Epithelial cell of proximal tubule (primary cell): Measurements from ENCODE around the gene ADGRG2. TPM values are rescaled to one million over a fixed set of nuclear protein-coding genes. Genes with fewer than 3 reads are reported as not detected.

ENCODE experiments used
- DNase-seq: peaks from one replicate; pipeline ENCODE4 v3.0.0-alpha.2; 2011; ENCODE audit warnings: low read depth
- H3K4me3 ChIP-seq: 2 replicates; pipeline ENCODE4 v1.5.1; 2011; ENCODE audit warnings: low read depth, mild to moderate bottlenecking, low read length
- total RNA-seq: library from RNA; depleted of rRNA; stranded (reverse); fragments of >200 nt; gene quantifications from 2 replicates; pipeline ENCODE4 v1.2.3, GENCODE V29; 2015
- TF ChIP-seq, protein P1 (sequence below): conservative IDR thresholded peaks from 2 replicates; pipeline ENCODE4 v1.5.1; 2012; ENCODE audit warnings: low read depth, mild to moderate bottlenecking, low read length

Gene ADGRG2
- total RNA-seq, 1 donor from 2014 or later: 0.17 TPM

DNA sequence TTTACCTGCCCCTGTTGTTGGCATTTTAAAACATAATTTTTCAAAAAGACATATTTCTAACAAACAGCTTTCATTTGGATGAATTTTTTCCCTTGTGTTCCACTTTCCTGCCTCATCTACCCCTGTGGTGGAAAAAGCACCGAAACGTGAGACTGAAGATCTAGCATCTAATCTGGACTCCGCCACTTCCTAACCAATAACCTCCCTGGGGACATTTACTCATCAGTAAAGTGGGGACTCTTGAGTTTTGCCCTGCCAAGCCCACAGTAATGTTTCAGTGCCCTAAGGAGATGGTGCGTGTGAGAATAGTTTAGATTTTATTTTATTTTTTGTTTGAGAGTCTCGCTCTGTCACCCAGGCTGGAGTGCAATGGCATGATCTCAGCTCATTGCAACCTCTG, 56.7 kb downstream of the ADGRG2 start:
- no peak overlapping the region for H3K4me3 ChIP-seq
- TF ChIP-seq, protein P1, sequence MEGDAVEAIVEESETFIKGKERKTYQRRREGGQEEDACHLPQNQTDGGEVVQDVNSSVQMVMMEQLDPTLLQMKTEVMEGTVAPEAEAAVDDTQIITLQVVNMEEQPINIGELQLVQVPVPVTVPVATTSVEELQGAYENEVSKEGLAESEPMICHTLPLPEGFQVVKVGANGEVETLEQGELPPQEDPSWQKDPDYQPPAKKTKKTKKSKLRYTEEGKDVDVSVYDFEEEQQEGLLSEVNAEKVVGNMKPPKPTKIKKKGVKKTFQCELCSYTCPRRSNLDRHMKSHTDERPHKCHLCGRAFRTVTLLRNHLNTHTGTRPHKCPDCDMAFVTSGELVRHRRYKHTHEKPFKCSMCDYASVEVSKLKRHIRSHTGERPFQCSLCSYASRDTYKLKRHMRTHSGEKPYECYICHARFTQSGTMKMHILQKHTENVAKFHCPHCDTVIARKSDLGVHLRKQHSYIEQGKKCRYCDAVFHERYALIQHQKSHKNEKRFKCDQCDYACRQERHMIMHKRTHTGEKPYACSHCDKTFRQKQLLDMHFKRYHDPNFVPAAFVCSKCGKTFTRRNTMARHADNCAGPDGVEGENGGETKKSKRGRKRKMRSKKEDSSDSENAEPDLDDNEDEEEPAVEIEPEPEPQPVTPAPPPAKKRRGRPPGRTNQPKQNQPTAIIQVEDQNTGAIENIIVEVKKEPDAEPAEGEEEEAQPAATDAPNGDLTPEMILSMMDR: no peak
- no peak for DNase-seq

DNA sequence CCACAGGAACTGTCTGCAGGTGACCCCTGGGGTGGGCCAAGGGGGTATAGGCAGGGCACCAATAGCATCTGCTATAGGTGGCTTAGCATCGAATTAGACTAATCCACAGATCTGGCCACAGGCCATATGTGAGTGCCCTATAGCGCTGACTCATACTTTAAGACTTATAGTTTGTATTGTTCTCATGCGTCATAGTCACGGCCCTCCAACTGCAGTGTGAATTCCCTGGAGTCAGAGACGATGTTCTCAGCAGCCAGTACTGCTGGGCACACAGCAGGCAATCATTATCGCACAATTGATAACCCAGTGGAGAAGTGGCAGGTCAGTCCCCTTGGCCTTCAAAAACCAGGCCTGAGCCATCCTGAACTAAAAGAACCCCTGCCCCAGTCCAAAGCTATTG, 58.1 kb downstream of the ADGRG2 start:
- no peak for DNase-seq
- H3K4me3 ChIP-seq: no peak overlapping the region
- TF ChIP-seq, protein P1: no peak

DNA sequence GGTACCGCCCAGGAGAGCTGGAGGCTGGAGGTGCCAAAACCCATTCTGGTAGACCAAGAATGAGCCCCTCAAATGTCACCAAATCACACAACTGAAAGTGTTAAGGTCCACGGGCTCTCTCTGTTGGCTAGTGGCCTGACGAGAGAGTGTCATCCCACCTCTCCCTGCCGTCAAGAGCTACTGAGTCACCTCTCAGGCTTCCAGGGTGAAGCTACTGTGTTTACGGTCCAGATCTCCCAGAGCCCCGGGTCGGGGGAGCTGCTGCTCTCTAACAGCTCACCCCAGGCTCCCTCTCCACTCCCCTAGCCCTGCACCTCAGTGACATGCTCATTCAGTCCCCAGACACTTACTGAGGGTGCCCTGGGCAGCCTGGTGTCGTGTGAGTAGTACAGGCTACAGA, 59.2 kb downstream of the ADGRG2 start:
- H3K4me3 ChIP-seq: no peak overlapping the region
- TF ChIP-seq, protein P1: no peak
- no peak for DNase-seq

DNA sequence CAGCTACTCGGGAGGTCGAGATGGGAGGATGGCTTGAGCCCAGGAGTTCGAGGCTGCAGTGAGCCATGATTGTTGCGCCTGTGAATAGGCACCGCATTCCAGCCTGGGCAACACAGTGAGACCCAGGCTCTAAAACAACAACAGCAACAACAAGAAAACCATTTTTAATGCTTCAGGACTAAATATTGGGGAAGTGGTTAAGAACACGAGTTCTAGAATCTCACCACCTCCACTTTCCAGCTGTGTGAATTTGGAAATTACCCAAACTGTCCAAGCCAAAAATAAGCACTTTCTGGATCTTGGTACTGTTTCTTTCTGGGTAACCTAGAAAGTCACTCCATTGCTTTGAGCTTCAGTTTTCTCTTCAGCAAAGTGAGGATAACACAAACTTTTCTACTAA, 63.2 kb downstream of the ADGRG2 start:
- H3K4me3 ChIP-seq: no peak overlapping the region
- TF ChIP-seq, protein P1: no peak
- DNase-seq: no peak

DNA sequence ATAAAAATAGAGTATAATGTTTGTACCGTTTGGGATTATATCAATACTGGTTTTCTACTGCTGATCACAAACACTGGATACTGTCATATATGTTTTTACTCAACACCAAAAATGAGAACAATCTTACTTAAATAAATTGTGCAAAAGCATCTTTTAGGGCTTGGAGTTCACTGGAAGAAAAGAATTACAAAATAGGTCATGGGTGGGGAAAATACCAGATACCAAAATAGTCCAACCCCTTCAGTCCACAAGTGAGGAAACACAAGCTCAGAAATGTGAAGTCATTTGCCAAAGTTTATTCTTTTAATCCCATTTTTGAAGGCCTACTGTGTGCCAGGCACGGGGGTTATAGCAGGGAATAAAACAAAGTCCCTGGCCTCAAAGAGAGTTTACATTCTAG, 64.4 kb downstream of the ADGRG2 start:
- no peak for DNase-seq
- TF ChIP-seq, protein P1: no peak
- no peak overlapping the region for H3K4me3 ChIP-seq

DNA sequence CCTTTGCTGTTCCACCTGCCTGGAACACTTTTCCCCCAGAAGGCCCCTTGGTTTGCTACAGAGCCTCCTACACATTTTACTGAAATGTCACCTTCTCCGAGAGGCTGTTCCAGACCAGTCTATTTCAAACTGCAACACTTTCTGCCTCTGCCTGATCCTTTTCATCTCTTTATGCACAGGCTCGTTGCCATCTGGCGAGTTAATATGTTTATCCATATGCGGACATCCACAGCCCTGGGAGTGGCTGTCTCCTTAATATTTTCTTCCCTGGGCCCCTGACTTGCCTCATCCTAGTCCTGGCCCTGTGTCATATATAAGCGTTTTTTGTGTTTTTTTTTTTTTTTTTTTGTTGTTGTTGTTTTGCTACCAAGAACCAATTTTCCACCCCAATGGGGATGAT, 73.2 kb downstream of the ADGRG2 start:
- no peak overlapping the region for H3K4me3 ChIP-seq
- no peak for DNase-seq
- TF ChIP-seq, protein P1: no peak

DNA sequence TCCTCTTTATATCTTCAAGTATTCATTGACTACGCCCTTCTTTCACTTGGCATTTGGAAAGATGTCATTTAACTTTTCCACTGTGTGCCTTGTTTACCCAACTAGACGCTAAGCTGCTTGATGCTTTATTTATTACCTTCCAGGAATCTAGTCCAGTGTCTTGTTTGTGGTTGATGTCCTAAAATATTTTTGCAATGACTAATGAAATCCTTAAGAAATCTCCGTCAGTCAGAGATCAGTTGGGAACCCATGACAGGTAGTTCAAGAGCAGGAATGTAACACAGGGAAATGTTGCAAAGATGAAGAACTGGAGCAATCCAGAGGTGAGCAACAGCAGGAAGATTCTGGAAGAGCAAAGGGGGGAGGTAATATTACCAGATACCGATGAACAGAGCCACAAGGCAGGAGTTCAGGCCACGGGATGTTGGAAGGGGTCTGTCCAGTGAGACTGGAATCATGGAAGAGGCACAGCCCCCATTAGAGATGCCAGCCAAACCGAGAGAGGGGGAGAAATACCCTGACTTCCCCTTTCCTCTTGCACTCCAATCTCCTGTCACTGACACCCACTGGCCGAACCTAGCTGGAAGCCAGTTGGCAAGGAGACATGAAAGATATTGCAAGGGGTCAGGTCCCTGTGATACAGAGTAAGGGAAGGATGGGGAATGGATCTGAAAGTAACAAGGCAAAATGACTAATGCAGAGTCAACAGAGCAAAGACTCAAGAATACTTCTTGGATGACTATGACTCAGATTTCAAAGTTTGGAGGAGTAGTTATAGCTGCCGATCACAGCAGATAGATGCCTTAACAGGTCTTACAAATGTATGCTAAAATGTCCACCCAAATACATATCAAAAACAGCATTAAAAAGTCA, 75.7 kb downstream of the ADGRG2 start:
- TF ChIP-seq, protein P1: no peak
- no peak overlapping the region for H3K4me3 ChIP-seq
- no peak for DNase-seq
